OCI-LY7 (cell line): ENCODE measurements around the gene OSBP. TPM values are rescaled to one million over a fixed set of nuclear protein-coding genes. Genes with fewer than 3 reads are reported as not detected.

ENCODE experiments used
- BruUV-seq: library from RNA; stranded (reverse); fragments of 400-500 nt; replicated peaks from 2 replicates; lab custom pipeline; 2021; lab: Mats Ljungman, UMichigan
- CTCF ChIA-PET: fragments of 300-600 bp; sonication (Branson Sonifier 250); formaldehyde crosslinking; loops from one replicate; lab custom pipeline; 2022; ENCODE audit warnings: antibody characterized with exemption; ENCODE audit not compliant: unreplicated experiment; lab: Charles Lee
- POLR2A ChIA-PET: fragments of 300-600 bp; sonication (Branson Sonifier 250); formaldehyde crosslinking; loops from one replicate; lab custom pipeline; 2022; ENCODE audit warnings: antibody characterized with exemption; lab: Charles Lee
- DNase-seq: peaks from one replicate; pipeline ENCODE4 v3.0.0-alpha.2; 2015; ENCODE audit warnings: low spot score
- H2AFZ ChIP-seq: fragments of 200-600 bp; sonication (generic), shearing (Covaris generic); 2 replicates; pipeline ENCODE4 v1.6.1; 2014; ENCODE audit warnings: mild to moderate bottlenecking, antibody characterized with exemption, low read length, moderate library complexity
- H3K27ac ChIP-seq: fragments of 200-600 bp; sonication (generic); 2 replicates; pipeline ENCODE4 v1.5.1; 2014; ENCODE audit warnings: mixed run types, low read depth, mild to moderate bottlenecking, moderate library complexity, low read length, inconsistent platforms; ENCODE audit not compliant: poor library complexity, severe bottlenecking
- H3K36me3 ChIP-seq: fragments of 200-600 bp; sonication (generic); 2 replicates; pipeline ENCODE4 v1.6.1; 2014; ENCODE audit warnings: mild to moderate bottlenecking, antibody characterized with exemption, low read length, moderate library complexity, mixed read lengths; ENCODE audit not compliant: insufficient read depth
- H3K4me1 ChIP-seq: fragments of 200-600 bp; sonication (generic); 2 replicates; pipeline ENCODE4 v1.5.1; 2014; ENCODE audit warnings: mild to moderate bottlenecking, low read length; ENCODE audit not compliant: insufficient read depth, poor library complexity, severe bottlenecking
- H3K4me2 ChIP-seq: fragments of 200-600 bp; sonication (generic); 2 replicates; pipeline ENCODE4 v1.6.1; 2014; ENCODE audit warnings: mild to moderate bottlenecking, low read length
- H3K4me3 ChIP-seq: fragments of 200-600 bp; sonication (generic); 2 replicates; pipeline ENCODE4 v1.5.1; 2014; ENCODE audit warnings: mild to moderate bottlenecking, low read depth, low read length; ENCODE audit not compliant: poor library complexity, severe bottlenecking
- H3K79me2 ChIP-seq: fragments of 200-600 bp; sonication (generic); 2 replicates; pipeline ENCODE4 v1.6.1; 2016; ENCODE audit warnings: low read depth, mild to moderate bottlenecking, low read length, moderate library complexity, mixed read lengths; ENCODE audit not compliant: insufficient read depth
- H3K9me2 ChIP-seq: fragments of 200-600 bp; sonication (generic); 2 replicates; pipeline ENCODE4 v1.6.1; 2016; ENCODE audit warnings: mild to moderate bottlenecking, low read length, mixed read lengths; ENCODE audit not compliant: insufficient read depth
- H3K9me3 ChIP-seq: fragments of 200-600 bp; sonication (generic); 2 replicates; pipeline ENCODE4 v1.6.1; 2014; ENCODE audit warnings: mild to moderate bottlenecking, mixed run types, low read length, mixed read lengths
- H4K20me1 ChIP-seq: fragments of 200-600 bp; sonication (generic); 2 replicates; pipeline ENCODE4 v1.6.1; 2014; ENCODE audit warnings: mild to moderate bottlenecking, antibody characterized with exemption, low read length, moderate library complexity, mixed read lengths; ENCODE audit not compliant: insufficient read depth
- CTCF ChIP-seq: fragments of 200-600 bp; sonication (generic); conservative IDR thresholded peaks from 2 replicates; pipeline ENCODE4 v1.5.1; 2014; ENCODE audit warnings: mild to moderate bottlenecking, antibody characterized with exemption, low read length, moderate library complexity, mixed read lengths
- EZH2phosphoT487 ChIP-seq: fragments of 200-600 bp; sonication (generic); IDR thresholded peaks from 2 replicates; pipeline ENCODE4 v1.6.1; 2018; ENCODE audit warnings: low read depth, borderline replicate concordance, mild to moderate bottlenecking, mixed run types, antibody characterized with exemption, low read length, moderate library complexity, mixed read lengths
- intact Hi-C: fragments of 100-400 bp; cut with micrococcal nuclease; formaldehyde crosslinking; loops from one replicate; pipeline ENCODE4 v1.10.0; 2022; ENCODE audit not compliant: unreplicated experiment
- total RNA-seq, 2 experiments: library from RNA; depleted of rRNA in 1 of 2; stranded (reverse); fragments of >200 nt in 1 of 2; shearing (Covaris generic) in 1 of 2; gene quantifications; 2 replicates each; pipeline ENCODE4 v1.2.3, GENCODE V29; 2014 to 2022

The OSBP gene
- total RNA-seq, 2 experiments from 2014 or later: 19.2 to 44.6 TPM

- Histone ChIP-seq H2AFZ (peak overlapping the region; percentile 99; the same call in 1 of the 2 replicates), H3K4me1 (peaks cover 32% of the 10 kb centered on the region), H3K9me3 (no peaks in the 10 kb centered on the region), H3K27ac (no peak overlapping the region), H3K79me2 (no peaks in the 10 kb centered on the region), H3K4me3 (peak overlapping the region; percentile 92), H4K20me1 (no peaks in the 10 kb centered on the region), H3K9me2 (no peaks in the 10 kb centered on the region), H3K4me2 (peak overlapping the region; percentile 99), H3K36me3 (no peaks in the 10 kb centered on the region)
- no peak for TF ChIP-seq EZH2phosphoT487
- TF ChIP-seq CTCF: no peak
- ChIA-PET CTCF (interaction anchor here (1.3 kb wide), 1 partner anchor 10 kb away, joined by 8 read pairs; no protein-coding TSS in a partner anchor), POLR2A (interaction anchor here (0.8 to 1.5 kb wide), 4 partner anchors 10 to 112 kb away, joined by 3 to 8 read pairs (median 5); no protein-coding TSS in a partner anchor)
- intact Hi-C loops: loop anchor here (1.0 kb wide), 1 partner anchor 9 kb away; no protein-coding TSS in a partner anchor
- no TSS peak for BruUV-seq
- peak; percentile 11 for DNase-seq
Observed at GRCh38 chr11:59559886-59560285, 55.7 kb downstream of the OSBP start.

GRCh38 chr11:59558270-59558643 is 57.3 kb downstream of the OSBP start:
- intact Hi-C loops: no loop called here
- Histone ChIP-seq H3K9me3 (no peaks in the 10 kb centered on the region), H3K4me3 (peak overlapping the region; percentile 65), H3K4me2 (peak overlapping the region; percentile 73), H3K36me3 (no peaks in the 10 kb centered on the region), H3K79me2 (no peaks in the 10 kb centered on the region), H3K4me1 (peaks cover 35% of the 10 kb centered on the region), H4K20me1 (no peaks in the 10 kb centered on the region), H2AFZ (peak overlapping the region; percentile 84), H3K27ac (no peak overlapping the region), H3K9me2 (no peaks in the 10 kb centered on the region)
- no peak for DNase-seq
- TF ChIP-seq CTCF (no peak), EZH2phosphoT487 (no peak)
- POLR2A ChIA-PET: interaction anchor here (0.5 to 1.5 kb wide), 5 partner anchors 9 to 111 kb away, joined by 3 to 8 read pairs (median 4); partner anchors contain the start of gene PATL1
- CTCF ChIA-PET: no interaction called here
- BruUV-seq: no TSS peak

- TF ChIP-seq EZH2phosphoT487 (no peak), CTCF (no peak)
- Histone ChIP-seq H2AFZ (no peak overlapping the region), H3K9me3 (no peaks in the 10 kb centered on the region), H3K4me2 (peak overlapping the region; percentile 73), H4K20me1 (no peaks in the 10 kb centered on the region), H3K27ac (no peak overlapping the region), H3K79me2 (no peaks in the 10 kb centered on the region), H3K4me1 (peaks cover 38% of the 10 kb centered on the region), H3K9me2 (no peaks in the 10 kb centered on the region), H3K4me3 (peak overlapping the region; percentile 65), H3K36me3 (no peaks in the 10 kb centered on the region)
- BruUV-seq: no TSS peak
- POLR2A ChIA-PET: interaction anchor here (1.0 to 1.3 kb wide), 3 partner anchors 9 to 112 kb away, joined by 3 to 5 read pairs (median 3); partner anchors contain the start of gene PATL1
- DNase-seq: no peak
- intact Hi-C loops: no loop called here
- CTCF ChIA-PET: no interaction called here
Observed at GRCh38 chr11:59556917-59557348, 58.6 kb downstream of the OSBP start.
